ENCODE data around the gene TTLL7.
"Not testable (repeated sequence)": the region's sequence is repeated elsewhere in the genome, so short reads cannot be mapped to it uniquely, and the experiment has no call there.

The TTLL7 gene

GRCh38 chr1:83927701-83928100 is 71.2 kb downstream of the TTLL7 start:
- DNase-seq, result no peak

GRCh38 chr1:83927061-83927460 is 71.9 kb downstream of the TTLL7 start:
- DNase-seq, result no peak

- DNase-seq, result no peak
These were observed 75.4 kb downstream of the TTLL7 start for GRCh38 chr1:83923553-83923952.

- no peak for DNase-seq
These were observed 76.5 kb downstream of the TTLL7 start for GRCh38 chr1:83922431-83922830.

GRCh38 chr1:83920320-83920719 is 78.6 kb downstream of the TTLL7 start:
- DNase-seq, result no peak

GRCh38 chr1:83919872-83920271 is 79.1 kb downstream of the TTLL7 start:
- no peak for DNase-seq

- DNase-seq, result no peak
These were observed 80.1 kb downstream of the TTLL7 start for GRCh38 chr1:83918688-83919285.

- no peak for DNase-seq
These were observed 81.0 kb downstream of the TTLL7 start for GRCh38 chr1:83917959-83918358.

GRCh38 chr1:83916094-83916493 is 82.8 kb downstream of the TTLL7 start:
- DNase-seq, result not testable (repeated sequence)

GRCh38 chr1:83912876-83913275 is 86.1 kb downstream of the TTLL7 start:
- DNase-seq, result no peak

GRCh38 chr1:83910461-83910860 is 88.5 kb downstream of the TTLL7 start:
- DNase-seq, result no peak

- no peak for DNase-seq
These were observed 89.2 kb downstream of the TTLL7 start for GRCh38 chr1:83909687-83910086.

- DNase-seq, result no peak
These were observed 93.5 kb downstream of the TTLL7 start for GRCh38 chr1:83905315-83905907.

GRCh38 chr1:83901547-83902155 is 97.3 kb downstream of the TTLL7 start:
- DNase-seq, result no peak

GRCh38 chr1:83900524-83900923 is 98.4 kb downstream of the TTLL7 start:
- no peak for DNase-seq

GRCh38 chr1:83897516-83897915 is 101.4 kb downstream of the TTLL7 start:
- DNase-seq, result no peak

- DNase-seq, result no peak
These were observed 102.6 kb downstream of the TTLL7 start for GRCh38 chr1:83896299-83896698.

- DNase-seq, result no peak
These were observed 109.2 kb downstream of the TTLL7 start for GRCh38 chr1:83889707-83890106.

GRCh38 chr1:83887483-83887882 is 111.4 kb downstream of the TTLL7 start:
- DNase-seq, result no peak

GRCh38 chr1:83883979-83884378 is 115.0 kb downstream of the TTLL7 start:
- no peak for DNase-seq

- peak; percentile 20 for DNase-seq
These were observed 116.0 kb downstream of the TTLL7 start for GRCh38 chr1:83882906-83883305.

GRCh38 chr1:83872515-83872914 is 126.4 kb downstream of the TTLL7 start:
- DNase-seq, result no peak

GRCh38 chr1:83864991-83865390 is 133.9 kb downstream of the TTLL7 start:
- DNase-seq, result no peak

GRCh38 chr1:83860490-83861221 is 138.3 kb downstream of the TTLL7 start:
- DNase-seq, result peak; percentile 73
